ENCODE measurements around the gene BCL2L11.

BCL2L11 gene

DNA sequence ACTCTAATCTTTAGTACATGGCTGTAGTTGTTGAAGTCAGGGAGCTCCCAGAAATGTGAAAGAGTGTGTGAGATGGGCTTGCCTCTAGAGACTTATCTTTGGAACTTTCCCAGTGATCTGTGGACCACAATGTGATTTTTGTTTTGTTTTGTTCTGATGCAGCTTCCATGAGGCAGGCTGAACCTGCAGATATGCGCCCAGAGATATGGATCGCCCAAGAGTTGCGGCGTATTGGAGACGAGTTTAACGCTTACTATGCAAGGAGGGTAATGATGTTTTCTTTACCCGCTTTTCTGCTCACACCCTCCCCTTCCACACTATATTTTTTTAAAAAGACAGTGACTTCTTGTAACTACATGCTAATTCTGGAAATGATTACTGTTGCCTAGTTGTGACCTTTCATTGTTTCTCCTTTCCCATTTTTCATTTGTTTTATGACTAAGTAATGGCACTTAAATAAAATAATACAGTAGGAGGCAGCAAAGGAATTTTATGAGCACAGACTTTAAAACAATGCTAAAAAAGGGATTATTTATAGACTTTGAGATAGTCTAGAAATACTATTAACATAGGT, 29.3 kb downstream of the BCL2L11 start:
- intact Hi-C loops (cut with DNase I; ENCODE audit: low total_unique reads): no loop called here
- Histone ChIP-seq H3K27me3 (no peaks in the 10 kb centered on the region), H3K4me3 (no peak overlapping the region), H3K4me1 (peaks cover 0 to 2% (median 0%) of the 10 kb centered on the region in 4 donors), H3K9me3 (no peaks in the 10 kb centered on the region), H3K36me3 (peaks cover 0 to 30% (median 15%) of the 10 kb centered on the region in 3 donors), H3K27ac (no peak overlapping the region)
- TF ChIP-seq CTCF (IDR thresholded peaks at IDR 0.05): no peak
- DNase-seq: no peak

GRCh38 chr2:111154758-111155157, 34.0 kb downstream of the BCL2L11 start:
- intact Hi-C loops (cut with DNase I; ENCODE audit: low total_unique reads): no loop called here
- no peak for DNase-seq
- H3K27me3 ChIP-seq: no peaks in the 10 kb centered on the region
- peaks cover 0 to 51% (median 17%) of the 10 kb centered on the region in 3 donors for H3K36me3 ChIP-seq
- H3K4me1 ChIP-seq: peaks cover 0 to 9% (median 0%) of the 10 kb centered on the region in 4 donors
- H3K27ac ChIP-seq: no peak overlapping the region
- H3K9me3 ChIP-seq: no peaks in the 10 kb centered on the region
- no peak overlapping the region for H3K4me3 ChIP-seq
- no peak for TF ChIP-seq CTCF (IDR thresholded peaks at IDR 0.05)

GRCh38 chr2:111155610-111156009, 34.9 kb downstream of the BCL2L11 start:
- Histone ChIP-seq H3K27ac (no peak overlapping the region), H3K4me3 (no peak overlapping the region), H3K4me1 (peaks cover 0 to 18% (median 8%) of the 10 kb centered on the region in 4 donors), H3K9me3 (no peaks in the 10 kb centered on the region), H3K36me3 (peaks cover 0 to 46% (median 15%) of the 10 kb centered on the region in 3 donors), H3K27me3 (no peaks in the 10 kb centered on the region)
- intact Hi-C loops (cut with DNase I; ENCODE audit: low total_unique reads): no loop called here
- TF ChIP-seq CTCF (IDR thresholded peaks at IDR 0.05): no peak
- DNase-seq: no peak

- H3K27me3 ChIP-seq: no peaks in the 10 kb centered on the region
- H3K27ac ChIP-seq: no peak overlapping the region
- TF ChIP-seq CTCF (IDR thresholded peaks at IDR 0.05): no peak
- no peak for DNase-seq
- no peak overlapping the region for H3K4me3 ChIP-seq
- H3K36me3 ChIP-seq: peaks cover 0 to 42% (median 11%) of the 10 kb centered on the region in 3 donors
- peaks cover 0 to 27% (median 17%) of the 10 kb centered on the region in 4 donors for H3K4me1 ChIP-seq
- intact Hi-C loops (cut with DNase I; ENCODE audit: low total_unique reads): no loop called here
- H3K9me3 ChIP-seq: no peaks in the 10 kb centered on the region
These were observed 35.8 kb downstream of the BCL2L11 start for GRCh38 chr2:111156529-111156928.

DNA sequence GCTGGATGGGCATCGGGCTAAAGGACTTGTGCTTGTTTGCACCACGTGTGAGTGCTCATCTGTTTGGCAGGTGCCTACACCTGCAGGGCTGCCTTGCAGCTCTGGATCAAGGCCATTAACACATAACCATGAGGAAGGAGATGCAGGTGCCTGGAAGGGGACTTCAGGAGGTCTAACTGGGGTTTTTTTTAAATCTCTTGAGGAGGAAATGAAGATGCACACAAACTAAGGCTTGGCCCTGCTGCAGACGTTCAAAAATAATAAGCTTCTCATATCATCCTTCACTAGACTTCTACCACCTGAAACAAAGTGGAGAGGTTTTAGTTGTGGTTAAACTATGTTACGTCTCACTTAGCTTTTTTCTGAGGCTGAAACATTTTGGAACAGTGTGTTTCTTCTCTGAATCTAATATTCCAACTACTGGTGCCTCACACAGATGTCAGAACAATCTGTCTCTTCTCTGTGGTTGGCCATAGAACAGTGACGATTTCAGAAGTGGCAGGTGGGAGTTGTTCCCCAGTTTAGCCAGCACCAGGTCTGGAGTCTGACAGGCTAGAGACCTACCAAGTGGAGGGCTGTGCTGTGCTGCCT, 36.5 kb downstream of the BCL2L11 start:
- DNase-seq: no peak
- TF ChIP-seq CTCF (IDR thresholded peaks at IDR 0.05): no peak
- peaks cover 0 to 36% (median 6%) of the 10 kb centered on the region in 3 donors for H3K36me3 ChIP-seq
- H3K9me3 ChIP-seq: no peaks in the 10 kb centered on the region
- peaks cover 0 to 33% (median 23%) of the 10 kb centered on the region in 4 donors for H3K4me1 ChIP-seq
- H3K4me3 ChIP-seq: no peak overlapping the region
- intact Hi-C loops (cut with DNase I; ENCODE audit: low total_unique reads): no loop called here
- no peaks in the 10 kb centered on the region for H3K27me3 ChIP-seq
- H3K27ac ChIP-seq: no peak overlapping the region

Data from tibial artery (tissue), 4 donors.